Endothelial cell (in vitro differentiated cells): Measurements from ENCODE around the gene TMEM132D. TPM values are rescaled to one million over a fixed set of nuclear protein-coding genes. Genes with fewer than 3 reads are reported as not detected.

Experiments
- DNase-seq: peaks from one replicate; pipeline ENCODE4 v3.0.0; 2021; ENCODE audit warnings: low spot score
- H3K27ac Mint-ChIP-seq: one replicate; pipeline ENCODE4 v1.8.0; 2021; ENCODE audit warnings: mixed read lengths, inconsistent platforms; ENCODE audit not compliant: unreplicated experiment
- H3K27me3 Mint-ChIP-seq: one replicate; pipeline ENCODE4 v1.8.0; 2021; ENCODE audit warnings: mild to moderate bottlenecking, moderate library complexity, mixed read lengths, inconsistent platforms; ENCODE audit not compliant: unreplicated experiment
- H3K36me3 Mint-ChIP-seq: one replicate; pipeline ENCODE4 v1.8.0; 2021; ENCODE audit warnings: mild to moderate bottlenecking, low read depth, mixed read lengths, inconsistent platforms; ENCODE audit not compliant: unreplicated experiment
- H3K4me1 Mint-ChIP-seq: one replicate; pipeline ENCODE4 v1.8.0; 2021; ENCODE audit warnings: mild to moderate bottlenecking, mixed read lengths, inconsistent platforms; ENCODE audit not compliant: unreplicated experiment
- H3K4me3 Mint-ChIP-seq: one replicate; pipeline ENCODE4 v1.8.0; 2021; ENCODE audit warnings: mild to moderate bottlenecking, mixed read lengths, inconsistent platforms; ENCODE audit not compliant: unreplicated experiment
- H3K9me3 Mint-ChIP-seq: one replicate; pipeline ENCODE4 v1.8.0; 2021; ENCODE audit warnings: mixed read lengths, inconsistent platforms; ENCODE audit not compliant: unreplicated experiment
- CTCF ChIP-seq: fragments of 200-600 bp; sonication (generic); IDR thresholded peaks from one replicate; pipeline ENCODE4 v1.5.0; 2021; ENCODE audit warnings: antibody characterized with exemption; ENCODE audit not compliant: unreplicated experiment
- total RNA-seq: library from RNA; stranded (reverse); fragmentation: NEBNext Ultra II Directional; extraction: Animal tissue kit (Norgen Biotek cat#: 25700); gene quantifications from one replicate; pipeline ENCODE4 v1.2.1, GENCODE V29; 2021; ENCODE audit not compliant: unreplicated experiment

The TMEM132D gene
- total RNA-seq, 1 donor from 2014 or later, result not detected

- Mint-ChIP-seq H3K27ac (no peak overlapping the region), H3K27me3 (no peaks in the 10 kb centered on the region), H3K4me1 (no peaks in the 10 kb centered on the region), H3K36me3 (peaks cover 7% of the 10 kb centered on the region), H3K4me3 (no peak overlapping the region), H3K9me3 (peaks cover 18% of the 10 kb centered on the region)
- no peak for TF ChIP-seq CTCF
- DNase-seq, result no peak
These were observed 672.3 kb downstream of the TMEM132D start for GRCh38 chr12:129231491-129231890.

GRCh38 chr12:129230995-129231394 is 672.8 kb downstream of the TMEM132D start:
- TF ChIP-seq CTCF, result no peak
- H3K4me1 Mint-ChIP-seq, result no peaks in the 10 kb centered on the region
- peaks cover 17% of the 10 kb centered on the region for H3K9me3 Mint-ChIP-seq
- H3K36me3 Mint-ChIP-seq, result peaks cover 7% of the 10 kb centered on the region
- no peak overlapping the region for H3K4me3 Mint-ChIP-seq
- no peaks in the 10 kb centered on the region for H3K27me3 Mint-ChIP-seq
- no peak for DNase-seq
- no peak overlapping the region for H3K27ac Mint-ChIP-seq

GRCh38 chr12:129226851-129227250 is 677.0 kb downstream of the TMEM132D start:
- no peak overlapping the region for H3K27ac Mint-ChIP-seq
- H3K4me1 Mint-ChIP-seq, result no peaks in the 10 kb centered on the region
- no peak overlapping the region for H3K4me3 Mint-ChIP-seq
- H3K27me3 Mint-ChIP-seq, result no peaks in the 10 kb centered on the region
- H3K9me3 Mint-ChIP-seq, result peaks cover 10% of the 10 kb centered on the region
- no peak for DNase-seq
- no peak for TF ChIP-seq CTCF
- H3K36me3 Mint-ChIP-seq, result peaks cover 4% of the 10 kb centered on the region

GRCh38 chr12:129226005-129226404 is 677.8 kb downstream of the TMEM132D start:
- Mint-ChIP-seq H3K27me3 (no peaks in the 10 kb centered on the region), H3K4me1 (no peaks in the 10 kb centered on the region), H3K9me3 (peaks cover 9% of the 10 kb centered on the region), H3K36me3 (peaks cover 4% of the 10 kb centered on the region), H3K27ac (no peak overlapping the region), H3K4me3 (no peak overlapping the region)
- no peak for TF ChIP-seq CTCF
- DNase-seq, result no peak

- DNase-seq, result no peak
These were observed 688.3 kb downstream of the TMEM132D start for GRCh38 chr12:129215556-129215955.

More at GRCh38 chr12:129215556-129215955, 688.3 kb downstream of the TMEM132D start:
- Mint-ChIP-seq H3K27me3 (peaks cover 3% of the 10 kb centered on the region), H3K4me3 (no peak overlapping the region), H3K27ac (no peak overlapping the region), H3K36me3 (peaks cover 4% of the 10 kb centered on the region), H3K9me3 (peaks cover 38% of the 10 kb centered on the region), H3K4me1 (no peaks in the 10 kb centered on the region)
- no peak for TF ChIP-seq CTCF
